HG02623 (cell line): ENCODE measurements around the gene BBLN.
"Not testable (repeated sequence)": the region's sequence is repeated elsewhere in the genome, so short reads cannot be mapped to it uniquely, and the experiment has no call there.

ENCODE experiments used
- ATAC-seq: cut with Tn5 transposase; IDR thresholded peaks from one replicate; pipeline ENCODE4 v1.9.1; 2021; ENCODE audit warnings: moderate library complexity; ENCODE audit not compliant: unreplicated experiment

Gene BBLN

DNA sequence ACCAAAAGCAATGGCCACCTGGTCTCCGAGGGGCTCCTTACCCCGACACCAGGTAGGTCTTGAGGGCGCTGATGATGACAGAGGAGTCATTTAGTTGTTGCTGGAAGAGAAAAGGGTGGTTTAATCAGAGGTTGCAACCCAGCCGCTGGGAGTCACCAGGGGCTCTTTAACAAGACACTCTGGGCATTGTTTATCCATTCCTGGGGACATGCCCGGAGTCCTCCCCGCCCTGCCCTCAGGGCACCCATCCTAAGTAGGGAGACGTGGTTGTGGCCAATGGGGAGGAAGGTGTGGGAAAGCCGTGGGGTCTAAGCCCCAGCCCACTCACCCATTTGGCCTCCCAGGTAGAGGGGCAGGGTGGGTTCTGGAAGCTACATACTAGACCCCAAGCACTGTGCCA is 35.6 kb upstream of the BBLN start:
- no peak for ATAC-seq

GRCh38 chr9:128124873-128125579 is 35.0 kb upstream of the BBLN start:
- ATAC-seq = no peak

DNA sequence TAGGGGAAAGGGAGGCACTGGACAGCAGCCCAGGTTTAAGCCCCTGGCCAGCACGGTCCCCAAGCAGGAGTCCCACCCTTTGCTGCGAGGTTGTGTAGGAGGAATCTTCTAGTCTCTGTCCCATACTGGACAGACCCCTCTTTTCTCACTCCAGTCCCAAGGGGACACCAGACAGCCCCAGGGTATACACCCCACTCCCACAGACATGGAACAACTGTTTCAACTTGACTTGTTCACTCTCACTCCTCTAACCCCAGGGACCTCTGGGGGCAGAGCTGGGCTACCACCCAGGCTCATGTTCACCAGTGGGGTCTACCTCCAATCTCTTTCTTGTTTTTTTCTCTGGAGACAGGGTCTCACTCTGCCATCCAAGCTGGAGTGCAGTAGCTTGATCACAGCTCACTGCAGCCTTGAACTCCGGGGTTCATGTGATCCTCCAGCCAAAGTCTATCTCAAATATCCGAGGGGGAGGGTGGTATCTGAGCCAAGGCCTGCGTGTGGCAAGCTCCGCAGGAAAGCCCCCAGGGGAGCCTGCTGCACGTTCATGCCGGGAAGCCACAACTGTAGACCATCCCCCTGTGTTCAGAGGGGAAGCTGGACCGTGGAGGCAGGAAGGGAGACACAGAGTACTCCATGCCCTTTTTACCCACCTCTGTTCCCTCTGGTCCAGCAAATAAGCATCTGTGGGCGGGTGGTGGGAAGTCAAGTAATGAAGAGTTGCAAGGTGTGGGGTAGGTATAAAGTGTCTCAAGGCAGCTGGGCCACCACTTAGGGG is 34.3 kb upstream of the BBLN start:
- no peak for ATAC-seq

GRCh38 chr9:128127568-128127989 is 32.5 kb upstream of the BBLN start, which contains the start of gene PTGES2:
Gene PTGES2 (minus strand): TSS chr9:128127729. CDS start chr9:128127717, 12 bp downstream.
- peak; percentile 55 for ATAC-seq

DNA sequence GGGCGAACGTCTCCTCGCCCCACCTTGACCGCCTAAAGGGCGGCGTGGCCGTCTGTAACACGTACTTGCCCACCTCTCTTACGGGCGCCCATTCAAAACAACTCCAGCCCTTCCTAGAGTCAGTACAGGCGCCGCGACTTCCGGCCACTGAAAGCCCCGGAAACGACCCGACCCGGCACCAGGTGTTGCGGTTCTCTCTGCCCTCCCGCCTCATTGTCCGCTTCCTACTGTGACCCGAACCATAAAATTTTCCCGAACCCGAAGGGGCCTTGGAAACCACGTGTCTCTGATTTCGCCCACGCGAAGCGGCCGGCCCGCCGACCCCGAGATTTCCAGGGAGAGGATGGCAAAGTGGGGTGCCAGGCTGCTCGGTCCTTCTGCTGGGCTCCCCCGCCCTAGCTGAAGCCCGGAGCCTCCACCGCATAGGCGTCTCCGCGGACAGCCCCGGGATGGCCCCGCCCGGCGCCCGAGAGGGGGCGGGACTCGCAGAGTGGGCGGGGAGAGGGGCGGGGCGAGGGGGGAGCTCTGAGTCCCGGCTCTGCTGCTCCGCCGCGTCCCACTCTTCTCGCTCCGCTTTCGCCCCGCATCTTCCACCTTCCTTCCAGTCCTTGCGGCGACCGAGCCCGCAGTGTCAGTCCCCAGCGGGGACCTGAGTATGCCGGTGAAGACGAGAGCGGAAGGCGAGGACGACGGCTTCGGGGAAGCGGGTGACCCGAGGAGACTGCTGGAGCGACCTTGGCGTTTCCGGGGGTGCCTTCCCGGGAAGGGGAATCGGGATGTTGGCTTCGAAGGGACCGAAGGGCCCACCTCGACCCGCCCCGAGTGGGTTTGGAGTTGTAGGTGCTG is 31.9 kb upstream of the BBLN start:
- peak; percentile 52 for ATAC-seq

- ATAC-seq = no peak
Measured at GRCh38 chr9:128128836-128129590, 31.1 kb upstream of the BBLN start.

DNA sequence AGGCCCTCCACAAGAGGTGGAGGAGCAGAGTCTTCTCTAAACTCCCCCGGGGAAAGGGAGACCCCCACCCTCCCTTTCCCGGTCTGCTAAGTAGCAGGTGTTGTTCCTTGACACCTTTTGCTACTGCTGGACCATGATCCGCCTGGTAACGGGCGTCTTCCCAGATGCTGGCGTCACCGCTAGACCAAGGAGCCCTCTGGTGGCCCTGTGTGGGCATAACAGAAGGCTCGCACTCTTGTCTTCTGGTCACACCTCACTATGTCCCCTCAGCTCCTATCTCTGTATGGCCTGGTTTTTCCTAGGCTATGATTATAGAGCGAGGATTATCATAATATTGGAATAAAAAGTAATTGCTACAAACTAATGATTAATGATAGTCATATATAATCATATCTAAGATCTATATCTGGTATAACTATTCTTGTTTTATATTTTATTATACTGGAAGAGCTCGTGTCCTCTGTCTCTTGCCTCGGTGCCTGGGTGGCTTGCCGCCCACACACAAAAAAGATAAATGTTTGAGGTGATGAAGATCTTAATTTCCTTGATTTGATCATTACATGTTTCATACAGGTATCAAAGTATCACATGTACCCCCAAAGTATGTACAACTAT is 30.0 kb upstream of the BBLN start:
- ATAC-seq = not testable (repeated sequence)

DNA sequence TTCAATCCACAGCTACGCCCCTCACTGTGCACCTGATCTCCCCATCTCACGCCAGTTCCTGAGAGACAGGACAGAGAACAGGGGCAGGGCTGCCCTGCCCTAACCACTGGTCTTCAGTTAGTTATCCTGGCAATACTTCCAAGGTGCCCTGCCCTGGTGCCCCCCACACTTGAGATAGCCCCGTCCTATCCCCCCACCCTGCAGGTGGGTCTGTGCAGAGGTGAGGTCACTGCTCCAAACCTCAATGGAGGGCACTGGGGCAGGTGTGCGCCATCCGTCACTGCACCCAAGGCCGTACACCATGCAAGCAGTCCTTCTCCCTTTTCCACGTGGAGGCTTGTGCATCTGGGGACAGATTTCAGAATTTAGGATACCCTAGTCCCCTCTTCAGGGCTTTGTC is 29.4 kb upstream of the BBLN start:
- ATAC-seq = not testable (repeated sequence)

GRCh38 chr9:128131346-128131745 is 28.7 kb upstream of the BBLN start:
- not testable (repeated sequence) for ATAC-seq

DNA sequence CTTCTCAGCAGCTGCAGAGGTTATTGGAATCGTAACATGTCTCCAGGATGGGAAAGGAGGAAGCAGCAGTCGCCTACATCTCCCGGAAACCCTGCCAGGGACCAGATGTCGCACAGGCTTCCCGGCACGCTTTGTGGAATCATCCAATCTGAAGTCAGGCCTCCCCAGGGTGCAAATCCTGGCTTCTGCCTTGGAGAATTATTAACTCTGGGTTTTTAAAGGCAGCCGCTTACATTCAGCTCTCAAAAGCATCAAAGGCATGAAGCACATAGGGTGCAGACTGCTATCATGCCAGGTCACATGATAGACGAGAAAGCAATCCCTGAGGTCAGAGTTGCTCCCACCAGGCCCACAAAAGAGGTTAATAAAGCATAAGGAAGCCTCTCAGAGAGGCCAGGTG is 27.9 kb upstream of the BBLN start:
- not testable (repeated sequence) for ATAC-seq

DNA sequence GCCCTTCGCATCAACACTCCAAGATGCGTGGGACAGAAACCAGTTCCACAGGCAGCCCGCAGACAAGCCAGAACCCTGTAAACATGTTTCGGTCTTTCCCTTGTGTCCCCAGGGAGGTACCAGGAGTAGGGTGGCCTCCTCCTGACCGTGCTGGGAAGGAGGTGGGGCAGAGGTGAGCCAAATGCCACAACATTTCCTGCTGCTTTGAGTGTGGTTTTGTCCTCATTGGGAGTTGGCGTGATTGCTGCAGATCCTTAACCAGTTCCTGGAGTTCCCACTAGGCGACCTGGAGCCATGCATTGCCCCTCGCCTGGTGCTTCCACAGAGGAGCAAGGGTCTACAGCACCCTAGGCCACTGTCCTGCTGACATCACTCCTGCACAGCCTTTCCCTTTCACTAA is 24.5 kb upstream of the BBLN start:
- not testable (repeated sequence) for ATAC-seq

GRCh38 chr9:128136816-128137793 is 23.0 kb upstream of the BBLN start:
- no peak for ATAC-seq

DNA sequence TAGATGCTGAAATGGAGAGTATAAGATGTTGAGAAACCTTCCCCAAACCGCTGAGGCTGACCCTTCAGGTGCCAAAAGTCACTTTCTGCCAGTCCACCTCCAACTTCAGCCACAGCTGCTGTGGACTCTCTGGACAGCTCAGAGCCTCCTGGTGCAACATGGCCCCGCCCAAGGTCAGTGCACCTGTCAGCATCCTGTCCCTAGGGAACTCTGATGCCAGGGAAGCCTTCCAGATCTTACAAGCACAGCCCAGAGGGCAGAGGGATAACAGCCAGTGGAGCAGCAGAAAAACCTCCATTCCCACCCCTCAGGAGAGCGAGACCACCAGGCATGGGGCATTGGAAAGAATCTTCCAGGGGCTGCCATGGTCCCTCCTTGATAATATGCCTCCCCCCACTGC is 22.1 kb upstream of the BBLN start:
- no peak for ATAC-seq

DNA sequence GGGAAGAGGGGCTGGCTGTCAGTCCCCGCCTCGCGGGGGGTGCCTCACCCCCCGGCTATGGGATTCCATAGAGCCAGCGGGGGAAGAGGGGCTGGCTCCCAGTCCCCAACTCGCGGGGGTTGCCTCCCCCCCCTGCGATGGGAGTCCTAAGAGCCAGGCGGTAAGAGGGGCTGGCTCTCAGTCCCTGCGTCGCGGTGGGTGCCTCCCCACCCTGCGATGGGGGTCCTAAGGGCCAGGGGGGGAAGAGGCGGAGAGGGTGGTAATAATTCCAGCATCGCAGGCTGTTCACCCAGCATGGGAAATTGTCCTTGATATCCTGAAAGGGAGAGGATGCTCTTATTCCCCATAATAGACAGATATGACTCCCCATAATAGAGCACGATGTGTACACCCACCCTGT is 20.4 kb upstream of the BBLN start:
- no peak for ATAC-seq

- no peak for ATAC-seq
Measured at GRCh38 chr9:128141604-128142003, 18.5 kb upstream of the BBLN start.

DNA sequence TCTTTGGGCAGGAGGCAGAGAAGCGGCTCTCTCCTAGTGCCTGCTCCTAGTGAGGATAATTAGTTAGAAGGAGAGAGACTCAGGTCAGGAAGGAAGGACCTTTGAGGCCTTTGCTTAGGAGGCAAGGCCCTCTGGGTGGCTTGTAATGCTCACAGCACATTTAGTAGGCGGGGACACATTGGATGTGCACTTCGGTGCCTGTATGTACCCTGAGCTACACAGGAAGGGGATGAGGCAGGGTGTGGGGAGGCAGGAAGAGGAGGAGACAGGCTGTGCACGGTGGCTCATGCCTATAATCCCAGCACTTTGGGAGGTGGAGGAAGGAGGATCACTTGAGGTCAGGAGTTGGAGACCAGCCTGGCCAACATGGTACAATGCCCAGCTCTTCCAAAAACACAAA is 18.0 kb upstream of the BBLN start:
- ATAC-seq = no peak

DNA sequence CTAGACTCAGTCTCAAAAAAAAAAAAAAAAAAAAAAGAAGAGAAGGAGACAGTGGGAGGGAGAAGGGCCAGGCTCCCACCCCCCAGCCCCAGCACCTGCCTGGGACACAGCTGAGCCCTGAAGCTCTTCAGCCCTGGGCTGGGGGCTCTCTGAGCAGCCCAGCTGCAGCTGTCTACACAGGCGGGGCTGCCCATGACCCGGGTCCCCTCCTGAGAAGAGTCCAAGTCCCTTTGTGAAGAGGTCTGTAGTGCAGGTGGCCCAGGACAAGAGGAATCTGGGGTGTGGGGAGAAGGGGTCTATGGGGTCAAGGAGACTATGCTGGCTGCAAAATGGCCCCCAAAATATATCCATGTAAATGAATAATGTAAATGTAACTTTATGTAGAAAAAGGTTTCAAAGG is 17.5 kb upstream of the BBLN start:
- no peak for ATAC-seq

DNA sequence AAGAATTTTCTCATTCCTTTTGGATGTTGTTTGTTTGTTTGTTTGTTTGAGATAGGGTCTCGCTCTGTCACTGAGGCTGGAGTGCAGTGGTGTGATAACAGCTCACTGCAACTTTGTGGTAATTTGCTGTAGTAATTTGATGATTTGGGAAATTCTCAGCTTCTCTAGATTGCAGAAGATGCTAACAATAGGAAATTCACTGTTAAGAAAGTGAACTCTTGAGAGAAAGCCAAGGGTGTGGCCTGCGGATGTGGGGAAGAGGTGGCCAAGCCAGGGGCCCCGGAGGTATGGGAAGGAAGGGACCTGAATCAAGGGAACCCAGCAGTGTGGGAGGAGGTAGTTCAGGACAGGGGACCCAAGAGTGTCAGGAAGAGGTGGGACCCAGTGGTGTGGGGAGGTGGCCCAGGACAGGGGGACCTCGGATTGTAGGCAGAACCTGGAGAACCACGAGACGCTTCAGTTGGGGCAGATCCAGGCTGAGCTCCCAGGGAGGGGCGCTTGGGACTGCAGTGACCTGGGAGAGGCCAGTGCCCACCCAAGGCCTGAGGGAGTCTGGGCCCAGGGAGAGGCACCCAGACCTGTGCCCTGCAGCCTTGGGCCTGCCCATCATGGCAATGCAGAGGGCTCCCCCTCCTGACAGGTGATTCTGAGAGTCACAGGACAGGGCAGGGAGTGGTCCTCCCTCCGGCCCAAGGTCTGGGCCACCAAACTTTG is 16.4 kb upstream of the BBLN start:
- no peak for ATAC-seq
